GM21717 (cell line): Measurements from ENCODE around the gene GRAMD4.

Source experiments
- ATAC-seq: cut with Tn5 transposase; IDR thresholded peaks from one replicate; pipeline ENCODE4 v1.9.1; 2021; ENCODE audit warnings: mild to moderate bottlenecking, moderate library complexity; ENCODE audit not compliant: unreplicated experiment

Gene GRAMD4

DNA sequence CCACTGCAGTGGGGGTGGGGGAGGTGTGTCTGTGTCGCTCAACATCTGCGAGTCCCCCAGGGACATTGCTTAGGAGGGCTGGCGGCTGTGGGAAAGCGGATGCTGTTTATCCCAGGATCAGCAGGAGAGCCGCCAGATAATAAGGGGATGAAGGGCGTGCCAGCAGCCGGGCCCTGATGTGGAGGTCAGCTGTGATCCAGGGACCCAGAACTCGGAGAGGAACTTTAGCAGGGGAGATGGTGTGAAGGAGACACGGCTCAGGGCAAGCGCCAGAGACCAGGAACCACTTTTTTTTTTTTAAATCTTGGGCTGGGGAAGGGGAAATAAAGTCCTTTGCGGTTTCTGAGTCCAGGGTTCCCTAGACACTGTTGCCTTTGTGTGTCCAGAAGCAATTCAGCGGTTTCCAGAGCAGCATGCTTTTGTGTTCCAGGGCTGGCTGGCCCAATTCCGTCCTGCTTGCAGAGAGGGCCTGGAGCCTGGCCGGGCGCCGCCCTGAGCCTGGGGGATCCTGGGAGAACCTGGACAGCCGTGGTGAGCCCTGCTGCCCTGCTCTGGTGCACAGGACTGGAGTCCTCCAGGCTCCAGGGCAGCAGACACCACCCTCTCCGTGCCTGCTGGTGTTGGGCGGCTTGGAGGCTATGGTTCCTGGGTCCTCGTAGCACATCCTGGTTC lies at the start of gene GRAMD4:
TSS of gene GRAMD4 (plus strand) at position 557 of the 672 bp plus-strand sequence. CDS start 6,414 bp downstream, outside the sequence.
- ATAC-seq = no peak

- ATAC-seq = no peak
These were observed 48.4 kb upstream of the GRAMD4 start for GRCh38 chr22:46571642-46572250.

DNA sequence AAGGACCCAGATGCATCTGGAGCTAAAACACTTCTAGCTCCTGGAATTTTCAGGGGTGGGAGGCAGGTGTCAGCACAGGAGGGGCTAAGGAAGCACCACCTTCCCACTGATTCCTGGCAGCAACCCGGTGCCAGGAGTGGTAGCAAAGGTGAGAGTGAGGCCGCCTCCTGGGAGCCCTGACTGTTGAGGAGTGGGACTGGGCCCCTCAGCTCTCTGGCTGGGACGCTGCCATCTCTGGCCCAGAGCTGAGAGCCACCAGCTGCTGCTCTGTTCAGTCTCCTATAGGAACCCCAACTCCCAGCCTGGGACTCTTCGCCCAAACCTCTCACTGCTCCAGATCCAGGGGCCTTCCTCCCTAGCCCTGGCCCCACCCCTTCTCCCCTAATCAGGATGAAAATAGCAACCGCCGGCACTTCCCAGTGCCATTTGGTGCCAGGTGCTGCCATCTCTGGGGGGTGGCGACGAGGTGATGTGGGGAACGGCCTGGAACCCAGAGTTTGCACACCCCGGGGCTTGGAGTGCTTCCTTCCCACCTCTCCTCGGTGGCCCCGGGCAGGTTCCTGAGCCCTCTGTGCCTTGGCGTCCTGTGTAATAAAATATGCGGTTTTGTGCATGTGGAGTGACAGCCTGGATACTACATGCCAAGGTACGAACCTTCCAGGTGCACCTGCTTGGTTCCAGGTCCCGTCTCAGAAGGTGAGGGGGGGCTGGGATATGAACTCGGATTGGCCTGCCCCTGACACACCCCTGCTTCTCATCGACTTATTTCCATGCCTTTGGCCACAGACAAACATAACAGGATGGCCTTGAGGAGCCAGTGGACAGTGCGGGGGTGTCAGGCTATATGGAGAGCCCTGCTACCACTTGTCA lies 47.0 kb upstream of the GRAMD4 start:
- ATAC-seq = no peak

DNA sequence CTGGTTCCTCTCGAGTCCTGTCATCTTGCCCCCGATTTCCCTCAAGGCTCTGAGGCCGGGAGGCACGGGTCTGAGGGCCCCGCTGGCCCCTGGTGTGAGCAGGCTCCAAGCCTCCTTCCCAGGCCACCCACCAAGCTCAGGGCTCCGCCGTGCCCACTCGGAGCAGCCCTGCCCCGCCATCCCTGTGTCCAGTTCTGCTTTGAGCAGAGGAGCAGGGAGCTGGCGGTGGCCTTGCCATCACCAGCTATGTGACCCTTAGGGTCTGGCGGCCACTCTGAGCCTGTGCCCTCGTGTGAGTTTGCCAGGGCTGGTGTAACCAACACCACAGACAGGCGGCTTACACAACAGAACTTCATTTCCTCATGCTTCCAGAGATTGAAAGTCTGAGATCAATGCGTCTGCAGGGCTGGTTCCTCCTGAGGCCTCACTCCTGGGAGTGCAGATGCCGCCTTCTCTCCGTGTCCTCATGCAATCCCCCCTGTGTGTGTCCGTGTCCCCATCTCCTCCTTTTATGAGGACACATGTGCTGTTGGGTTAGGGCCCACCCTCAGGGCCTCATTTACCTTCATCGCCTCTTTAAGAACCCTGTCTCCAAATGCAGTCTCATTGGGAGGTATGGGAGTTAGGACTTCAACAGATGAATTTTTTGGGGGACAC lies 46.3 kb upstream of the GRAMD4 start:
- ATAC-seq = no peak

DNA sequence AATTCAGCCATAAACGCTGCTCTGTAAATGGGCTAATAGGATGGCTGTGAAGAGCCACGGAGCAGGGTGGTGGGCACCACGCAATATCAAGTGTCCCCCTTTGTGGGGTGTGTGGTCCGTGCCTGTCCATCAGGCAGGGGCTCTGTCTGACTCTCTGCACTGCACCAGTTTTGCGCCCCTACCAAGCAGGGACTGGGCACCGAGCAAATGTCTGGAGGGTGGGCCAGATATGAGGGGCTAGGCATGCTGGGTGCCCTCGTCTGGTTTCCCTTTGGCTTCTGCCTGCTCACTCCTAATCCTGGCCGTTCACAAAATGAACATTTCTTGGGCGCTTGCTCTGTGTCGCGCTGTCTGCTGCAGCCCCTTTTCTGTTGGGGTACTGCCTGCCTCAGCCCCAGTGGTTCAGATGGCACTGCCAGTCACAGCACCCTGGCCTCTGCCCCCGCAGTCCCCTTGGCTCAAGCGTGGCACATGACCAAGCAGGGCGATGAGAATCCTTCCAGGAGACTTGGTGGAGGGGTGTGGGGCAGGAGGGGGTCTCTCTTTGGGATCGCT lies 45.7 kb upstream of the GRAMD4 start:
- no peak for ATAC-seq

- ATAC-seq = no peak
These were observed 44.9 kb upstream of the GRAMD4 start for GRCh38 chr22:46574993-46575910.

- ATAC-seq = no peak
These were observed 44.2 kb upstream of the GRAMD4 start for GRCh38 chr22:46575911-46576555.

DNA sequence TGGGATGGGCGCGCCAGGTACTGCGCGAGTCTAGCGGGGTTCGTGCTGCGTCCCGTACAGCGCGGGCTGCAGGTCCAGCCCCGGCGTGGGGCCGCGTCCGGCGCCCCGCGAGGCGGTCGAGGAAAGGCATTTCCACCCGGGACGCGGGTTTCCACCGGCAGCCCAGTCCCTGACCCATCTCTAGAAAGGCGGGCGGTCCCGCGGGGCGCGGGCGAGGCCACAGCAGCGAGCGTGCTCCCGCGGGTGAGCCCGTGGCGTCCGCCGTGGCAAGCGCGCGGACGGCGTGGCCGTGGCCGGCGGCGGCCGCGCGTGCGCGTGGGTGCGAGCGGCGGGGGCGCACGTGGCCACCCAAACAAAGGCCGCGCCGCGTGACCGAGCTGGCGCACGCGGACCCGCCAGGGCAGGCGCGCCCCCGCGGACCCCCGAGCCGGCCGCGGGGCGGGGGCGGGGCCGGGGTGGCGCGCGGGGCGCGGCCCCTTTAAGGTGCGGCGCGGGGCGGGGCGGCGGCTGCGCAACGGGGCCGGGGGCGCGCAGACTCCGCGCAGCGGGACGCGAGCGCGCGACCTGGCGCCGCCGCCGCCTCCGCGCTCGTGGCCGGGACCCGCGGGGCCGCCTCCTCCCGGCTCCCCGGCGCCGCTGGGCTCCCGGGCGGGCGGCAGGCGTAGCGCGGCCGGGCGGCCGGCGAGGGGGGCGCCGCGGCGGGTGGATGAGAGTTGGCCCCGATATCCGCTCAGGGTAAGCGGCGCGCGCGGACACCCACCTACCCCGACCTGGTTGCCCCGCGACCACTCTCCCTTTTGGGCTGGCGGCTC lies 43.4 kb upstream of the GRAMD4 start:
- no peak for ATAC-seq

DNA sequence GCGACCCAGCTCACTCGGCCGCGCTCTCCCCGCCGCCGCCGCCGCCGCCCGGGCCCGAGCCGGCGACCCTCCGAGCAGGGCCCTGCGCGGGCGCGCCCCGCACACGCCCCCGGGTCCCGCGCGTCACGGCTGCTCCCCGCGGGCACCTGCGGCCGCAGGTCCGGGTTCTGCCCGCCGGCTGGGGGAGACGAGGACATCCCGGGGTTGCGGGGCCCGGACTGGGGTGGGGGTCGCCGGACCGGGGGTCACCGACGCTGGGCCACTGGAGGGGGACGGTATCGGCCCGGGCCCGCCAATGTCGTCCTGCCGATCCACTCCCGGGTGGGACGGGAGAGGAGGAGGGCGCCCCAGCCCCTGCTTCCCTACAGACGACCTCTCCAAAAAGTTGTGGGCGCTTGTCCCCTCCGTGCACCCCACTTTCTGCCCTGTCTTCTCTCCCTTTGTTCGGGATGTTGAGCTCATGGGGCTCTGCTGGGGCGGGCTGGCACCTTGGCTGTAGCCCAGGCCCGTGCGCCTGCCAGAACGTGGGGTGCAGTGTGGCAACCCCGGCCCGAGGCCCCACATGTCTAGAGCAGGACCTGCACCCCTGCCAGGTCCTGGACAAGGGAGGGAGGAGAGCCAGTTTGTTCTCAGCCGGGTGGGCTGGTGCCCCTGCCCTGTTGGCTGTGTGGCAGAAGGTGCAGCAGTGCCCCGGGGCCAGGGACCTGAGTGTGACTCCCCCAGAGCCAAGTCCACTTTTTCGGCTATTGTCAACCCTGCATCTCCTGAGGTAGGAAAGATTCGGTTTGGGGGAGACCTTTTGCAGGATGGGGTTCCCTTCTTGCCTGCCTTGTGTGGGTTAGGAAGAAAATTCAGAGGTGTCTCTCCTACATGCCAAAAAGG lies 42.6 kb upstream of the GRAMD4 start:
- ATAC-seq = no peak

DNA sequence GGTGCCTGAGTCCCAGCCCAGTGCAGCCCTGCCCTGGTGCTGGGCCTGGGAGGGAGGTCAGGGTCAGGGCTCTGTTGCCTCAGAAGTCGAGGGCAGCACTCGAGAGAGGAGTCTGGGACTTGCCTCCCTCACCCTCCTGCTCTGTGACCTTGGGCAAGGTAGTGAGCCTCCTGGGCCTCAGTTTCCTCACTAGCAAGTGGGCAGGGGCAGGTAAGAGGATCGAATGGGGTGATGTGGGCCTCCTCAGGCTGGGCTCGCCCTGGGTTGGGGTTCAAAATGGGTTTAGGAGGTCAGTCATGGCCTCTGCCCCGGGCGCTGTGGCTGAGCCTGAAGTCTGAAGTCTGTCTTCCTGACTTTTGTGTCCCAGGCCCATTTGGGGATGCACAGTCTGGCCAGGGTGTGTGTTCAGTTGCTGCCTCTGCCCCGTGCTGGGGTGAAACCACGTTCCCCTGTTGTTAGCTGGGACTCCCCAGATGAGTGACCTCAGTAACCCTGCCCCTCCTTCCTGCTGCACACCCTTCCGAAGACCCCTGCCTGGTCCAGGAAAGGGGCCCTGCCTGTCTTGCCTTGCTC lies 41.8 kb upstream of the GRAMD4 start:
- no peak for ATAC-seq

GRCh38 chr22:46578824-46579561 lies 41.2 kb upstream of the GRAMD4 start:
- no peak for ATAC-seq

GRCh38 chr22:46579751-46580449 lies 40.3 kb upstream of the GRAMD4 start:
- ATAC-seq = no peak

GRCh38 chr22:46580940-46581537 lies 39.1 kb upstream of the GRAMD4 start:
- ATAC-seq = no peak

DNA sequence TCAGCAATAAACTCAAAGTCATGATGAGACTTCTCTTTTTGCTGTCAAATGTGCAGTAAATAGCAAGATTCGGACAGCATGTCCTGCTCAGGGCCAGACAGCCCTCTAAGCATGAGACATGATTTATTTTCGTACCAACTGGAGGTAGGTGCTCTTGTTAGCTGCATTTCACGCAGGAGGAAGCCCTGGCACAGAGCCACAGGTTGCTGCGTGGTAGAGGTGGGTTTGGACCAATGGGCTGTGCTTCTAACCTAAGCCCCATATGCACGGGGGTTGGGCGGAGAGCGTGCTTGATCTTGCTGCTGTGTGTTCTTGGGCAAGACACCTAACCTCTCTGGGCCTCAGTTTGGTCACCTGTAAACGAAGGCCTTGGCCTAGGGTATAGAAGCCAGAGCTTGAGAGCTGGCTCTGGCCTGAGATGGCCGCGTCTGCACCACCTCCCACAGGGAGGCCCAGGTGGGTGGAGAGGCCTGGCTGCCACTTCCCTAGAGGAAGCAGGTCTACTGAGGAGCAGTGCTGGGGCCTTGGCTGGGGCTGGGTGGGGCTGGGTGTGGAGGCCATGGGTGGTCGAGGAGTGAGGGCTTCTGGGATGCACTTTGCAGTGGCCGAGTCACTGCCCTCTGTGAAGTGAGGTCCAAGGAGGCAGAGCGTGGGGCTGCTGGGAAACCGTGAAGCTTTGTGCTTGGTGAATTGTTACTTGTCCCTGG lies 38.5 kb upstream of the GRAMD4 start:
- ATAC-seq = no peak
